ENCODE results near the gene CCDC91. TPM values are rescaled to one million over a fixed set of nuclear protein-coding genes. Genes with fewer than 3 reads are reported as not detected.

Gene CCDC91
- total and polyA plus RNA-seq, 2 of the 4 experiments (the other 2 are of a cell fraction), result 8.6 to 14.7 TPM

- in situ Hi-C loops (cut with MboI; ENCODE audit: low sequenced_read_pairs), result no loop called here
- H2BK15ac ChIP-seq (ENCODE audit: low read depth, low read length), result no peak overlapping the region
- no peak overlapping the region for H3K4me3 ChIP-seq (ENCODE audit: insufficient read depth, low read depth, low read length)
- no peaks in the 10 kb centered on the region for H3K4me1 ChIP-seq (ENCODE audit: control insufficient read depth, insufficient read depth, low read length)
- no TSS peak for BruUV-seq (replicated peaks)
- H3K9me1 ChIP-seq (ENCODE audit: insufficient read depth, low read length), result no peaks in the 10 kb centered on the region
- no peak overlapping the region for H4K8ac ChIP-seq (ENCODE audit: low read depth in 2 of 2, low read length in 2 of 2)
- no peak overlapping the region for H4K5ac ChIP-seq (ENCODE audit: low read depth, low read length)
- no peak overlapping the region for H2BK20ac ChIP-seq (ENCODE audit: low read depth, low read length)
- CTCF ChIA-PET, result no interaction called here
- no peaks in the 10 kb centered on the region for H4K20me1 ChIP-seq (ENCODE audit: insufficient read depth, low read length)
- intact Hi-C loops (cut with micrococcal nuclease), result no loop called here
- TF ChIP-seq CHD1 (IDR thresholded peaks at IDR 0.05; ENCODE audit: low read depth, low read length), result no peak
- TF ChIP-seq CEBPB (IDR thresholded peaks at IDR 0.05; ENCODE audit: low read depth, low read length), result no peak
- TF ChIP-seq MAFK (IDR thresholded peaks at IDR 0.05; ENCODE audit: low read depth, low read length), result no peak
- TF ChIP-seq RCOR1 (IDR thresholded peaks at IDR 0.05; ENCODE audit: insufficient replicate concordance, low read length), result no peak
- no peak for TF ChIP-seq RFX5 (IDR thresholded peaks at IDR 0.05; ENCODE audit: low read depth, low read length)
- no peak for TF ChIP-seq FOS (IDR thresholded peaks at IDR 0.05; ENCODE audit: low read depth, low read length)
- TF ChIP-seq, protein P1, sequence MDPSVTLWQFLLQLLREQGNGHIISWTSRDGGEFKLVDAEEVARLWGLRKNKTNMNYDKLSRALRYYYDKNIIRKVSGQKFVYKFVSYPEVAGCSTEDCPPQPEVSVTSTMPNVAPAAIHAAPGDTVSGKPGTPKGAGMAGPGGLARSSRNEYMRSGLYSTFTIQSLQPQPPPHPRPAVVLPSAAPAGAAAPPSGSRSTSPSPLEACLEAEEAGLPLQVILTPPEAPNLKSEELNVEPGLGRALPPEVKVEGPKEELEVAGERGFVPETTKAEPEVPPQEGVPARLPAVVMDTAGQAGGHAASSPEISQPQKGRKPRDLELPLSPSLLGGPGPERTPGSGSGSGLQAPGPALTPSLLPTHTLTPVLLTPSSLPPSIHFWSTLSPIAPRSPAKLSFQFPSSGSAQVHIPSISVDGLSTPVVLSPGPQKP (IDR thresholded peaks at IDR 0.05; ENCODE audit: borderline replicate concordance, low read depth, low read length), result no peak
- H4K91ac ChIP-seq (ENCODE audit: insufficient read depth, low read depth, low read length), result no peak overlapping the region
- H2AK9ac ChIP-seq (replicated peaks; ENCODE audit: low read depth, low read length, poor library complexity), result no peak overlapping the region
- no peak overlapping the region for H2BK5ac ChIP-seq (ENCODE audit: low read depth, low read length, poor library complexity, severe bottlenecking)
- no peak for DNase-seq
- H3K27ac ChIP-seq (ENCODE audit: insufficient read depth, low read length), result no peak overlapping the region
- no peak overlapping the region for H3K23ac ChIP-seq (ENCODE audit: low read depth, low read length)
- dilution Hi-C loops (cut with HindIII; ENCODE audit: low sequenced_read_pairs, unreplicated experiment), result no loop called here
- H3K4ac ChIP-seq (ENCODE audit: low read depth, low read length), result no peak overlapping the region
- H2AK5ac ChIP-seq (ENCODE audit: low read depth, low read length), result no peak overlapping the region
- no peaks in the 10 kb centered on the region for H3K27me3 ChIP-seq (ENCODE audit: control insufficient read depth, insufficient read depth, low read length)
- POLR2A ChIA-PET (ENCODE audit: unreplicated experiment), result no interaction called here
- no peaks in the 10 kb centered on the region for H3K79me1 ChIP-seq (ENCODE audit: low read depth in 1 of 2, low read length in 2 of 2)
- H3K56ac ChIP-seq (ENCODE audit: extremely low read depth, insufficient read depth, low read length), result no peak overlapping the region
- no peaks in the 10 kb centered on the region; the same call in 1 of the 2 replicates for H3K36me3 ChIP-seq (ENCODE audit: control insufficient read depth, insufficient read depth, low read length)
- no peak overlapping the region for H3K9ac ChIP-seq (ENCODE audit: low read depth, low read length)
- peaks cover 6% of the 10 kb centered on the region; the same call in 1 of the 2 replicates for H3K9me3 ChIP-seq (ENCODE audit: control insufficient read depth, insufficient read depth, low read length)
- H2AFZ ChIP-seq (replicated peaks; ENCODE audit: low read length, poor library complexity), result no peak overlapping the region
- H3K14ac ChIP-seq (replicated peaks; ENCODE audit: low read depth, low read length), result no peak overlapping the region
- no peak for ATAC-seq (ENCODE audit: low read depth)
- no peak overlapping the region for H3K4me2 ChIP-seq (ENCODE audit: low read depth, low read length)
- no peak overlapping the region for H2BK120ac ChIP-seq (ENCODE audit: low read depth, low read length)
- H3K18ac ChIP-seq (ENCODE audit: low read depth, low read length), result no peak overlapping the region
These were observed 100.0 kb downstream of the CCDC91 start for GRCh38 chr12:28290262-28290661.

Data from IMR-90 (cell line).